Measurements from ENCODE around the gene DOCK2. TPM values are rescaled to one million over a fixed set of nuclear protein-coding genes. Genes with fewer than 3 reads are reported as not detected.
"Not testable (repeated sequence)": the region's sequence is repeated elsewhere in the genome, so short reads cannot be mapped to it uniquely, and the experiment has no call there.

The DOCK2 gene
- total RNA-seq, 1 donor from 2014 or later = 49.4 TPM

DNA sequence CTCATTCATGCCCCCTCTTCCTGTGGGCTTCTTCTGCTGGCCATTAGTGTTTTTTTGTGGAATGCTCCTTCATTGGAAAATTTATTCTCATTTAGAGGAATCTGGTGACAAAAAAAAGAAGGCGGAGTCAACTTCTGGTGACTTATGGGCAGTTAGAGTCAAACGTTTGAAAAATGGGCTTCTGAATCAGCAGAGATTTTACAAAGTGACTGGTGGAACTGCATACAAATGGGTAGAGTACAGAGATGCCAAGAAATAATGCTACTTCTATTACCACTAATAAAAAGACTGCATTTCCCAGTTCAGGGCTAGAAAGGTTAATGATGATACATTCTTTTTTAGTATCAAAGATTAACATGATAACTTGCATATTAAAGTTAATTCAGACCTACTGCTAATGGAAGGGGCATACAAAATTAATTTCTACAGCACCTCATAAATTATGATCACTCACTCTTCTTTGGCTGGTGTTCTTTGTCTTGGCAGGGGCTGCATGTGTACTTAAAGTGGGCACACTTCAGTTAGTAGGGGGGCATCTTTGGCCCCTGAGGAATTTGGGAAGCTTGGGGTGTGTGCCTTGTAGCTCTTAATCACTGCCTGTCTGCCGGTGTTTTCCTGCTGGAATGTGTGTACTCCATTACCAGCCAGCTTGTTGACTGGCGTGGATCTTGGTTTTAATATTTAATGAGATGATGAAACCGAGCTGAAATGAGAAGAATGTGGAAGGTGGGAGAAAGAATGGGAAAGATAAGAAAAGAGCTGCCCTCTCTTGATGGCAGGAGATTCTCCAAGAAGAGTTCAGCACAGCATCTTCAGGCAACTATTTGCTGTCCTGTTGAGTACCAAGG, 148.9 kb downstream of the DOCK2 start:
- DNase-seq (ENCODE audit: low spot score) = no peak

DNA sequence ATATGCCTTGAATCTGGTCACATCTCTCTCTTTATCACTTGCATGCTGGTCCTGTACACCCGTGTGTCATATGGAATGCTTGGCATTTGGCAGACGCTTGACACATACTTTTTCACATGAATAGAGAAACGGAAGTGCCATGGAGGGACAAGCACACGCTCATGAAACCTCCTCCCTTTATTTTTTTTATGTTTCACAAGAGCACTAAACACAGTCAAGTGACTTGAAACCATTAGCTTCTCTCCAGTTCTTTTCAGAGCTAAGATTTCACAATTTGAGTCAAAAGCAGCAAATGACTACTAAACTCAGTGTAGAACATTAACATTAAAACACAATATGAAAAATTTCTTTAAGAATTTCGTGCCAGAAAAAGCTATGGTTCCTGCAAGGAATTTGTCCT, 151.1 kb downstream of the DOCK2 start:
- no peak for DNase-seq (ENCODE audit: low spot score)

DNA sequence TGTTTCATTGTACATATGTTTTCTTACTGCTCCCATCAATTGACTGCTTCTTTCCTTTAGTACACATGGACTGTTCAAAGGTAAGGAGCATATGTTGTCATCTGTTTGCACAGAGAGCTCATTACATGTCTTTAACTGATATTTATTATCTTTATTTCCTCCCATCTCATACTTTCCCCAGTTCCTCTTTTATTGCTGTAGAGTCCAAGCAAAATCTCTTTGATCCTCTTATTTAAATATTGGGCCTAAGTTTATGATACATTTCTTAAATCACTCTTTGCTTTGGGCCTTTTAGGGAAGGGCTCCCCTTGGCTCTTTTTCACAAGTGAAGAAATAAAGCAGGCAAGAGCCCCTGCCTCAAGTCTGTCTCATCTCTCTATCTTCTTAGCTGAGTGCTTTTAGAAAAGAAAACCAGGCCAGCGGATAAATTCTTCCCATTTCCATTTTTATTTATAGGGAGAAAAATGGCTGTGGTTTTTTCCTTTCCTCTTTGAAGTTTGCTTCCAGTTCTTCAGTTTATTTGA, 152.4 kb downstream of the DOCK2 start:
- no peak for DNase-seq (ENCODE audit: low spot score)

DNA sequence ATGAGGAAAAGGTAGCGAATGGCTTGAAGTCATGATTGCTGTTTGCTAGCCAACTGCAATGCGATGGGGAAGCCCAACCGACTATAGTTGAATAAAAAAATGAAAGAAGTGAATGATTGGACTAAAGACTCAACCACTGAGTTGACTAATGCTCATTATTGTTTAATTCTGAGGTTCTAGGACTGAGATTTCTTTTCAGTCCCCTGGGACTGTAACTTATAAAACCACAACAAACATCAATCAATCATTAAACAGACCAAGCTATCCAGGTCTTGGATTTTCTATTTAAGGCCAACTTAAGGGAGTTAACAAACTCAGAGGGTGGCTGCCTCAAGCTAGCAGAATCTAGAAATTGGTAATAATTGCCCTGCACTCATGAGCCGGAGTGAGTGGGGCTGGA, 154.2 kb downstream of the DOCK2 start:
- DNase-seq (ENCODE audit: low spot score) = no peak

DNA sequence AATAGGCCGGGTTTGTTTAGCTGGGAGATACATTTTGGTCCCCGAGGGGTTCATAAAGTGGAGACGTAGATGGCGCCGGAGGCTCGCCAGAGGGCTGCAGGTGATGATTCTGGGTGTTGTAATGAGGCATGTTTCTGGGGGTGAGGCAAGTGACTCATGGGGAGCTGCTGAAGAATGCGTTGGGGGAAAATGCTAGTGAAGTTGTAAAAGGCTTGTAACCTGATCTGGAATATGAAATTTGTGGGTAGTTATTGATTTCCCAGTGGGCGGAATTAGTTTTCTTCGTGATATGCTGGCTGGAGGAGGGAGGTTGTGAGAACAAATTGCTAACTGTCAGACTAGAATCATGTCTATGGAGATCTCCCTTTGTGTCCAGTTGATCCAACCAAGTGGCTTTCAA, 158.3 kb downstream of the DOCK2 start:
- no peak for DNase-seq (ENCODE audit: low spot score)

DNA sequence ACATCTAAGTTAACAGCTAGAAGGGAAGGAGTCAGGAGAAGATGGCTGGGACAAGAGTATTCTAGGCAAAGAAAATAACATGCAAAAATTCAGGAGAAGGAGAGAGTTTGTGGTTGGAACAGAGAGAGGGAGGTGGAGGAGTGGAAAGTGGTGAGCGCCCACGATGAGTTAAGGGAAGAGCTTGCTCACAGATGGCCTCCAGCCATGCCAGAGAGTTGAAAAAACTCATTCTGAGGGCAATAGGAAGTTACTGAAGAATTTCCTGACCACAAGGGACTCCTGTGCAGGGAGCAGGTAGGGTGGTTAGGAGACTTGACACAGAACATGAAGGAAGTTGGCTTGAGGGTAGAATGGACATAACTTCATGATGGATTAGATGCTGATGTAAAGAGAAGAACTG, 159.7 kb downstream of the DOCK2 start:
- no peak for DNase-seq (ENCODE audit: low spot score)

DNA sequence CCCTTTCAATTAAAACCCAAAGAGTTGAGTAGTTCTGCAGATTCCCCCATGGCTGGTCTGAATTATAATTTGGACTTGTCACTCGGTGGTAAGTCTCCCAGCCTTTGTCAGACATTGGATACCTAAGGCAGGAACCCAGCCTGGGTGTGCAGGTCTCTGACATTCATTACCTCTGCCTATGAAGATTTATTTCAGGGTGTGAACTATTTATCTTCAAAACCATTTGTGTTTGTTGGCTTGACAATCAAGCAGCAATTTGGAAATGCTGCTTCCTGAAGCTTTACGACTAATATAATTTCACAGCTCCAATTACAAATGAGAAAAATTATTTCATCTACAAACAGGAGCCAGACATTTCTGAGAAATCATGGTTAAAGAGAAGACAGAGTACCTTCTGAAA, 160.5 kb downstream of the DOCK2 start:
- no peak for DNase-seq (ENCODE audit: low spot score)

DNA sequence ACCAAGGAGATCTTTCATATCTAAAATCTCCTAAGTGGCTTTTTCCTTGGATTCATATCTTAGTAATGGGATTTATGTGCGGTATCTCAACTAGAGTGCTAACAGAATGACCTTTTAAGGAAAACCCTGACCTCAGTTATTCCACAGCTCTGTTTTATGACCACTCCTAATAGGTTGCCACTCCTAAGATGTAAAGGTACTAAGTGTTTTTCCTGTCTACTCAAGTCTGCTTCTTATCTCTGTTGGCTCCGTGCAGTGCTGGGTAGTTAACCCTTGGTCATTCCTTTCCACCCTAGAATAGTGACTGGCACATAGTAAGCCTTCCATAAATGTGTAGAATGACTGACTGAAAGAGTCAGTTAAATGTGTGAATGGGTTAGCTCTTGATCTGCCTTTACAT, 161.4 kb downstream of the DOCK2 start:
- DNase-seq (ENCODE audit: low spot score) = no peak

DNA sequence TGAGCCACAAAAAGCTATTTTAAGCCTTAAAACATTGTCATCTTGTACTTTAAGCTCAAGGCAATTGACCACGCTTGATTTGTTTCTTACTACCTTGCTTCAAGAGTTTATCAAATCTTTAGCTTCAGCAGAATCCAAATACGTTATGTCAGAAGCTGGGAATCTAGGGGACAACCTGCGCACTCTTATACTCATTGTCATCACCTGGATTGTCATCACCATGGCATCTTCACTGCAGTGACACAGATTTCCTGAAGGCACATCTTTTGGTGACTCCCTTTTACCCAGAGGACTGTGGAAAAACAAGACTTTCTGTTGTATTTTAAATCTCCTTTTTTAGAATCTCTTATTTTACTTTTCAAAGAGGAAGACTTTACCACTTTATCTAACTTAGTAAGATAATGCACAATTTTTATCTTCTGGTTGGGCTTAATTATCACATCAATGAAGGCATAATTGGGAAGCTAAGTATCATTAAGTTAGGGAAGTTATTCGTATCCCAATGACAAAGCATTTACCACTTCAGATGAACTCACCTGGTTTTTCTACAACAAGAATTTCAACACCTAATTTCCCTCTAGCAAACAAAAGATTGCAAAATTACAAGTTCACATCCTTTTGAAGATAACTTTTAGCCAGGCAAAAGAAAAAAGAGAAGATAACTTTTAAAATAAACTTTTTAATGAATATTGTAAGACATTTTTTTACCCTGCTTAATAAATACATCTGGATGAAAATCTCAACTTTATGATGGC, 162.0 kb downstream of the DOCK2 start:
- DNase-seq (ENCODE audit: low spot score) = no peak

DNA sequence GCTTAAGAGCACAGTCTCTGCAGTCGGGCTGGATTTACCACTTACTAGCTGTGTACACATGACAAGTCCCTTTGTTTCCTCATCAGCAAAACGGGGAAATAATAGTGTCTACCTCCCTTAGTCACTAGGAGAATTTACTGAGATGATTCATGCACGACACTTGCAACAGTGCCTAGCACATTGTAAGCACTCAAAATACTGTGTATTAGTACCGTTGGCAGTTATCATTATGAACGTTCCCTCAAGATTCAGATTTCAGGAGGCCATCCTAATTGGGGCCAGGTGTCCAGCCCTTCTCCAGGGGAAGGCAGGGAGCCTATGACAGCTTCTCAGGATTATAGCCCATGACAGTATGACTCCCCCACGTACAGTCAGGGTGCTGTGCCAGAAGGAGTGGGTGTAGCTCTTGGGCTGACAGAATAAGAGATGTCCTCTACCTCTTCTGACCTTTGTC, 164.3 kb downstream of the DOCK2 start:
- no peak for DNase-seq (ENCODE audit: low spot score)

DNA sequence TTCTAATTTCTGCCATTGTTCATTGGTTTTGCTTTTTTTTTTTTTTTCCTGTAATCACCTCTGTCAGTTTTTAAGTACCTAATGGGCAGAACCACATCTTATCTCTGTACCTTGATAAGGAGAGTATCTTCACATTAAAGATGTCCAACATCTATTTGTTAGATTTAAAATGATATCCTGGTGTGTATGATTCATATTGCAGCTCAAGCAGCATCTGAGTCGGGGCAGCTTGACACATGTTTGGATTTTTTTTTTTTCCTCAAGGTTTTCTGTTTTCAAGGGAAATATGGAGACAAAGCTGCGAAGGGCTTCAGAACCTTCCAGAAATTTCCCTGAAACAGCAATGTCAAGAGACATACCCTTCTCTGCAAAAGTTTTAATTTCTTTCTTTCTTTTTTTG, 164.7 kb downstream of the DOCK2 start:
- DNase-seq (ENCODE audit: low spot score) = no peak

DNA sequence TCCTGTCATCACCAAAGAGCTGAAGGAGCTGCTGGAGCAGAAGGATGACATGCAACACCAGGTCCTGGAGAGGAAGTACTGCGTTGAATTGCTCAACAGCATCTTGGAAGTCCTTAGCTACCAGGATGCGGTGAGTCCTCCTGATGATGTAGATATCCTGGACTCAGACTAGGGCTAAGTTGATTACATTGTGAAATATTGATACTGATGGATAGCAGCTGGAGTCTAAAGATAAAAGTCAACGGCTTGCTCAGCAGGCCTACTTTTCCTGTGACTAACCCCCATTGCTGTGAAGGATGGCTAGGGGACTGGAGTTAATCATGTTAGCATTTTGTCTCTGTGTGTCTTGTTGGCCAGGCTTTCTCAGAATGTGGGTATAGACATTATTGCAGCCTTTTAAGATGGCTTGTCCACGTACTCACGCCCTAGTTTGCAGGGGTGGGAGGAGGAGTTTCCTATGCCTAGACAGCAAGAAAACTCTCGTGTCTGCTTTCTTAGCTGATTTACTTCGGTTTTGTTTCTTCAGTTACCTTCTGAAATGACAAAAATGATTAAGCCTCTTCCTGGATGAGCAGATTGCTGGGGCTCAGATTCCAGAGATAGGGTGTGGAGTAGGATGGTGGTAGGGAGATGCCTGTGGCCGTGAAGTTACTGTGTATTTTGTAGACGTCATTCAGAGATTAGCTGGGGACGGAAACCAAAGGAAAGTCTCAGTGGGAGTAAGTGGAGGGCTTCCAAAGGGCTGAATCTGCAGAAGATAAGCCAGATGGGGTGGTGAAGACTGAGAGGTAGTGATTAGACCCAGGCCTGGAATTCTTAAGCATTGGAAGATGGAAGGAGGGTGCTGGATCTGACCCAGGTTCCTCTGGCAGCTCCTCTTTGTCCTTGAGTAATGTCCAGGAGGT, 166.3 kb downstream of the DOCK2 start:
- DNase-seq (ENCODE audit: low spot score) = no peak

DNA sequence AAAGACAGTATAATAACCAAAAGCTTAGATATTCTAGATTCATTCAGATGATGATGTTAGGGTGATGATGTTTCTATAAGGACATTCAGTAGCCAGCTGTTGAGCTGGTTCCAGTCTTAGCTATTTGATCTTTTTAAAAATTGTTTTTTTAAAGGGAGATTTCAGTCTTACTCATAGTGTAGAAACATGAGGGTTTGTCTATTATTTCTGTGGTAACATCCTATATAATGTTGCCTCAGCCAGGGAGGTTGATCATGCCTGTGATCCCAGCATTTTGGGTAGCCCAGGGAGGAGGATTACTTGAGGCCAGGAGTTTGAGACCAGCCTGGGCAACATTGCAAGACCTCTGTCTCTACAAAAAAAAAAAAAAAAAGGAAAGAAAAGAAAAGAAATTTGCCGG, 167.8 kb downstream of the DOCK2 start:
- no peak for DNase-seq (ENCODE audit: low spot score)

DNA sequence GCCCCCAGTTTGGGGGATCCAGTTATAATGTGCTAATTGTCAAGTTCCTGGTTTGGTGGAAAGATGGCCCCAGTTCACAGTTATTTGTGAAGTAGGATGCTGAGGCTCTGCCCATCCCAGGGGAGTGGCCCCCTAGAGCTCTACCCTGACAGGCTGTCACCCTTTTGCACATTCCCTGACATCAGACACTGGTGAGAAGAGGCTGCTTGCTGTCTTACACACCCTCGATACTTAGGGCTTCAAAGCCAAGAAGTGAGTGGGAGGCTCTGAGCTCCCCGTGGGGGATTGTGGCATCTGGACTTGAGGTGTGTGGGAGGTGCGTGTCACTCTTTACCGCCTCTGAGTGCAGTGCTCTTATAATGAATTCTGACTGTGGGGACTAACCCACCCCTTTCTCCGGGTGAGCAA, 168.5 kb downstream of the DOCK2 start:
- DNase-seq (ENCODE audit: low spot score) = no peak

DNA sequence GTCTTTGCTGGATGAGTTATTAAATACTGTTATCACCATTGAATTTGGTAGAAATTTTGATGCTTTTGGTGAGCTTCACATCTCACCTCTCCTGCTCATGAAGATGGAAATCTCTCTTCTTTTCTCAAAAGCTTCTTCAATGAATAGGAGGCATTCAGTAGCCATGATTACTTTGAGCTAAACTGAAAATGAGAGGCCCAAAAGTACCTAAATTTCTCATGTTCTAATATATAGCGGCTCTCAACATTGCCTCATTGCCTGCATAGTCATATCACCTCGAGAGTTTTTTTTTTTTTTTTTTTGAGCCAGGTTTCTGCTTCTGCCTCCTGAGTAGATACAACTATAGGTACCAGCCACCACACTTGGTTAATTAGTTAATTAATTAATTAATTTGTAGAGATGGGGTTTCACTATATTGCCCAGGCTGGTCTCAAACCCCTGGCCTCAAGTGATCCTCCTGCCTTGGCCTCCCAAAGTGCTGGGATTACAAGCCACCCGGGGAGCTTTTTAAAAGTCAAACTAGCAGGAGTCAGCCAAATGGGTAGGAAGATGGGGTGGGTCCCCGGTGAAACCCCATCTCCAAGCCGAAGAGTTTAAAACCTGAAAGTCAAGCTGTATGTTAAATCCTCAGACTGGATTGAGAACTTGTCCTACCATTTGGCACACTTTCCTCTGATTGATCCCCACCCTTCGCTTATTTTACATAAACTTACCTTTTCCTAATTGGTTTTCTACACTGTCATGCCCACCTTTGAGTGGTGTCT, 169.0 kb downstream of the DOCK2 start:
- no peak for DNase-seq (ENCODE audit: low spot score)

DNA sequence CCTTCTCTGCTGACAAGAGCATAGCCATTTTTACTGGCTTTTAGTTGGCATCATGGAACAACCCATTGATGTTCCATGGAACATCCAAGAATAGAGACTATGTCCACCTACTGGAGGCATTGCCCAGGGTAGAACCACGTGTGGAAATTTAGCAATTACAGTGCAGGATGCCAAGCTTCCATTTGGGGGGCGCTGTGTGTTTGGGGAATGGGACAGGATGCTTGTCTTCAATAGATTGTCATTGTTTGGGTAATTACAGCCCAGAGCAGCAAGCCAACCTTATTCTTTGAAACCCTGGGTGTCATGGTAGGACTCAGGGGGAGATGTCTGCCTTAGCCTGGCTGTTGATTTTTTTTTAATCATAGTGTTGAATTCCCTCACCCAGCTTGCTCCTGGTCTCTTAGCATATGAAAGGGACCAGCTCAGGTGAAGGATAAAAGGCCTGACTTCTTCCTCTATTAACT, 171.1 kb downstream of the DOCK2 start:
- no peak for DNase-seq (ENCODE audit: low spot score)

DNA sequence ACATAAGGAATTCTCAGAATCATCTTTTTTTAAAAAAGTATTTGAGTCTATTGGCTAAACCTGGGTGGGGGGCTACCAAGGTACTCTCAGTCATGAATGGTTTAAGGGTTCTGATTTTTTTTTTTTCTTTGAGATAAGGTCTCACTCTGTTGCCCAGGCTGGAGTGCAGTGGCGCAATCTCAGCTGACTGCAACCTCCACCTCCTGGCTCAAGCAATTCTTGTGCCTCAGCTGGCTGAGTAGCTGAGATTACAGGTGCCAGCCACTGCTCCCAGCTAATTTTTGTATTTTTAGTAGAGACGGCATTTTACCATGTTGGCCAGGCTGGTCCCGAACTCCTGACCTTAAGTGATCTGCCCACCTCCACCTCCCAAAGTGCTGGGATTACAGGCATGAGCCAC, 171.8 kb downstream of the DOCK2 start:
- not testable (repeated sequence) for DNase-seq (ENCODE audit: low spot score)

DNA sequence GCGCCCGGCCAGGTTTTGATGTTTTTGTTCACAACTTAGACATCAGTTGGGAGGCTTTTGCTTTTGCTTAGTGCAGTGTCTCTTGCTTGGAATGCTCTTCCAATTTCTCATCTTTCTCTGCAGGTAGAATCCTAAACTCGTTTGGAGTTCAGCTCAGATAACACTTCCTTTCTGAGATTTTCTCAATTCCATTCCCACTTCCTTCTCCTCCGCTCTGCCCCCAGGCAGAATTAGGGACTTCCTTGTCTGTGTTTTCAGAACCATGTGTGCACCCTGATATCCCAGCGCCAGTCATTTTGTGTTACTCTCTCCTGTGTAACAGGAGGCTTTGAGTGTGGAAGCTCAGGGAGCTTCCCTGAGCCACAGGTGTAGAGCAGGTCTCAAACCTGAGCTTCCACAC, 172.2 kb downstream of the DOCK2 start:
- DNase-seq (ENCODE audit: low spot score) = no peak

DNA sequence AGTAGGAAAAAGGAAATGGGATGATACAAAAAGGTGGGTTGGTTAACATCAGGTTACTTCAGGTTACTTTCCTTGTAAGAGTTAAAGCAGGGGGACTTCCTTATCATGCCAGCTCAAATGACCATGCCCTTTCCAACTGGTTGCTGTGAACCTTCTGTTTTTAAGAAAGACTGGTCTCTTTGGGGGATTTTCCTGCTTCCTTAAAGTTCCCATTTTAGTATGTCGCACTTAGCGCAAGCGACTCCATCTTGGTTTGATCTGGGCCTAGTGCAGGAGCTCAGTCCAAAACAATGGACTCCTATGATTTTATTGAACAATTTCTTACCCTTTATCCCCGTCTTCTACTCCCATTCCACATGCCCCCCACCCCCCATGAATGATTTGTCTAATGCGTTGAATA, 173.4 kb downstream of the DOCK2 start:
- no peak for DNase-seq (ENCODE audit: low spot score)

DNA sequence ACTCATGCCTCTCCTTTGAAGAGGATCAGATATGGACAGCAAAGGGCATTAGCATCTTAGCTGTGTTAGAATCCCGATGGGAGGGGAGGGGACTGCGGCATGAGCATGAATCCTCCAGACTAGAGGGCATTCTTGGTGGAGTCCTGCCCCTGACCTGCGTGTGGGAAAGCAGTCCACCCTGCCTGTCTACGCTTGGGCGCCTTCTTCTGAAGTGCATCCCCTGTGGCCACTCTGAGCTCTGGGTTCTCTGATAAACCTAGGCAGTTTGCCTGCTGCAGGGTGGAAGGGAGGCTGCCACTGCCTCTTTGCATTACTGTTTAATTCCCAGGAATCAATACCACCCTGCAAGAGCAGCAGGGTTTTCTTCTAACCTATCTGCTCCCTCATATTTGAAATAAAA, 173.9 kb downstream of the DOCK2 start:
- no peak for DNase-seq (ENCODE audit: low spot score)

All from mesenteric fat pad (tissue), 1 donor.